Stimulated activated CD4-positive, alpha-beta T cell treated with anti-CD3 and anti-CD28 coated beads, Interleukin-15, amount 100 ng/mL, for 24 hours (primary cell): ENCODE results near the gene EHBP1L1.

Experiments
- DNase-seq: peaks from one replicate; pipeline ENCODE4 v3.0.0-alpha.2; 2020

Gene EHBP1L1

GRCh38 chr11:65639623-65640482 lies 64.0 kb downstream of the EHBP1L1 start:
- peak; percentile 57 for DNase-seq

- DNase-seq = peak; percentile 46
These were observed 64.8 kb downstream of the EHBP1L1 start for GRCh38 chr11:65640483-65641296.

GRCh38 chr11:65641297-65642013 lies 65.6 kb downstream of the EHBP1L1 start:
- DNase-seq = no peak
